Ishikawa (cell line): ENCODE measurements around the gene CLDN22.

Experiments used
- CEBPB ChIP-seq: IDR thresholded peaks from 2 replicates; pipeline ENCODE4 v1.6.1; 2012
- CREB1 ChIP-seq: IDR thresholded peaks from 2 replicates; pipeline ENCODE4 v1.6.1; 2012; ENCODE audit warnings: low read depth
- EGR1 ChIP-seq: IDR thresholded peaks from 2 replicates; pipeline ENCODE4 v1.6.1; 2012
- EP300 ChIP-seq: IDR thresholded peaks from 2 replicates; pipeline ENCODE4 v1.6.1; 2012; ENCODE audit warnings: borderline replicate concordance
- FOXM1 ChIP-seq: IDR thresholded peaks from 2 replicates; pipeline ENCODE4 v1.6.1; 2012; ENCODE audit warnings: low read depth, borderline replicate concordance
- NFIC ChIP-seq: IDR thresholded peaks from 2 replicates; pipeline ENCODE4 v1.6.1; 2012
- RAD21 ChIP-seq: IDR thresholded peaks from 2 replicates; pipeline ENCODE4 v1.6.1; 2012; ENCODE audit warnings: low read depth
- REST ChIP-seq: IDR thresholded peaks from 2 replicates; pipeline ENCODE4 v1.6.1; 2012; ENCODE audit warnings: low read depth, mild to moderate bottlenecking
- TAF1 ChIP-seq: IDR thresholded peaks from 2 replicates; pipeline ENCODE4 v1.6.1; 2012; ENCODE audit warnings: low read depth, mild to moderate bottlenecking
- TCF12 ChIP-seq: IDR thresholded peaks from 2 replicates; pipeline ENCODE4 v1.6.1; 2012; ENCODE audit warnings: low read depth
- TEAD4 ChIP-seq: IDR thresholded peaks from 2 replicates; pipeline ENCODE4 v1.6.1; 2012
- USF1 ChIP-seq: IDR thresholded peaks from 2 replicates; pipeline ENCODE4 v1.6.1; 2012
- YY1 ChIP-seq: IDR thresholded peaks from 2 replicates; pipeline ENCODE4 v1.6.1; 2012; ENCODE audit warnings: low read depth
- ZBTB7A ChIP-seq: IDR thresholded peaks from 2 replicates; pipeline ENCODE4 v1.6.1; 2012; ENCODE audit warnings: low read depth
- TF ChIP-seq, protein P1 (sequence below): IDR thresholded peaks from 2 replicates; pipeline ENCODE4 v1.6.1; 2012

CLDN22 gene

GRCh38 chr4:183350317-183351071 is 30.4 kb upstream of the CLDN22 start:
- TF ChIP-seq FOXM1, result no peak
- TF ChIP-seq EGR1, result no peak
- no peak for TF ChIP-seq EP300
- TF ChIP-seq CEBPB, result no peak
- no peak for TF ChIP-seq TEAD4
- no peak for TF ChIP-seq REST
- TF ChIP-seq, protein P1, sequence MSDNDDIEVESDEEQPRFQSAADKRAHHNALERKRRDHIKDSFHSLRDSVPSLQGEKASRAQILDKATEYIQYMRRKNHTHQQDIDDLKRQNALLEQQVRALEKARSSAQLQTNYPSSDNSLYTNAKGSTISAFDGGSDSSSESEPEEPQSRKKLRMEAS, result no peak
- no peak for TF ChIP-seq CREB1

GRCh38 chr4:183349673-183350072 is 29.6 kb upstream of the CLDN22 start:
- TF ChIP-seq TCF12, result no peak
- no peak for TF ChIP-seq FOXM1
- no peak for TF ChIP-seq YY1
- no peak for TF ChIP-seq TEAD4
- no peak for TF ChIP-seq CEBPB
- TF ChIP-seq REST, result no peak
- no peak for TF ChIP-seq EGR1
- TF ChIP-seq USF1, result no peak

DNA sequence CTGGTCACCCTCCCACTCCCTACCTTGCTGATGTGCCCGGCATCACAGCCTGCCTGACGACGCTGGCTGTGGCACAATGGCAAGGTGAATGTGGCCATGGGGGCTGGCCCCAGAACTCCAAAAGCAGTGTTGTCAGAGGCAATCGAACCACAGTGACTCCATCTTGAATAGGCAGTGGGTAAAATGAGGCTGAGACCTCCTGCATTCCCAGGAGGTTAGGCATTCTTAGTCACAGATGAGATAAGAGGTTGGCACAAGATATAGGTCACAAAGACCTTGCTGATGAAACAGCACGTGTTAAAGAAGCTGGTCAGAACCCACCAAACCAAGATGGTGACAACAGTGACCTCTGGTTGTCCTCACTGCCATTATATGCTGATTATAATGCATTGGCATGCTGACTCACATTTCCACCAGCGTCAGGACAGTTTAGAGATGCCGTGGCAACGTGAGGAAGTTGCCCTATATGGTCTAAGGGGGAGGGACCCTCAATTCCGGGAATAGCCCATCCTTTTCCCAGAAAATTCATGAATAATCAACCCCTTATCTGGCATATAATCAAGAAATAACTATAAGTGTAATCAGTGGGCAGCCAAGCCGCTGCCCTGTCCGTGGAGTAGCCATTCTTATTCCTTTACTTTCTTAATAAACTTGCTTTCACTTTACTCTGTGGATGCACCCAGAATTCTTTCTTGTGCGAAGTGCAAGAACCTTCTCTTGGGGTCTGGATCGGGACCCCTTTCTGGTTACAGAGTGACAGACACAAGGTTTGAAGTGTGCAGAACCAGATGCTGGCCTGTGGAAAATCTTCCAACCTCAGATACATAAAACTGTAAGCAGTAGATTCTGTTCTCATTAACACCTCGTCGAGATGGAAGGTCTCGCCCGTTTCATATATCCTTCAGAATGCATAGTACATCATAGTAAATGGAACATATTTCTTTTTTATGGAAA is 28.9 kb upstream of the CLDN22 start:
- no peak for TF ChIP-seq ZBTB7A
- no peak for TF ChIP-seq USF1
- TF ChIP-seq CREB1, result no peak
- no peak for TF ChIP-seq REST
- no peak for TF ChIP-seq TEAD4
- no peak for TF ChIP-seq YY1
- TF ChIP-seq EP300, result no peak
- no peak for TF ChIP-seq EGR1
- no peak for TF ChIP-seq TAF1
- TF ChIP-seq RAD21, result no peak
- TF ChIP-seq NFIC, result no peak
- no peak for TF ChIP-seq FOXM1
- TF ChIP-seq TCF12, result no peak
- TF ChIP-seq CEBPB, result no peak
- TF ChIP-seq, protein P1, result no peak

DNA sequence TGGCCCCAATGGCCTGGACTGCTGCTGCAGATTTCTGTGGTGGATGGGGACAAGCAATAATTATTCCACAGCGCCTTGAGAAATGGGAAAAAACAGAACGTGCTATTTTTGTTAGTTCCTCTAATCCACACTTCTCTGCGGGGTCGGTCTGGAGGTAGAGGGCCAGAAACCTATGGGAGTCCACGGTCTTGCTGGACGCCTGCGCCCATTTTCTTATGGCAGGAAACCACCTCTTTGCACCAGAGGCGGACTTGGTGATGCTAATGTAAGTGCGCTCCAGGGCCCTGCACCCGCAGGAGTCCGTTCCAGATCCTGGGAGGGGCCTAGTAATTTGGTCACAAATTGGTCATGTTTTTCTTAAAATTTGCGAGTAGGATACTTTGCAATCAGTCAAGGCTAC is 28.1 kb upstream of the CLDN22 start:
- TF ChIP-seq TAF1 (no peak), TCF12 (no peak), CEBPB (no peak), CREB1 (no peak), EGR1 (no peak), REST (no peak), TEAD4 (no peak), USF1 (no peak), ZBTB7A (no peak), NFIC (no peak), EP300 (no peak), RAD21 (no peak), YY1 (no peak), FOXM1 (no peak)
- TF ChIP-seq, protein P1, result no peak
